WTC11 (cell line): ENCODE measurements around the gene EPHX1. TPM values are rescaled to one million over a fixed set of nuclear protein-coding genes. Genes with fewer than 3 reads are reported as not detected.
"Not testable (repeated sequence)": the region's sequence is repeated elsewhere in the genome, so short reads cannot be mapped to it uniquely, and the experiment has no call there.

Experiments
- ATAC-seq: fragments of 200-7000 bp; cut with Tn5 transposase; 2 replicates; pipeline ENCODE4 v1.10.0; 2021; ENCODE audit warnings: mild to moderate bottlenecking, moderate library complexity
- CTCF ChIA-PET: fragments of 300-600 bp; sonication (Branson Sonifier 250); formaldehyde crosslinking; loops from one replicate; lab custom pipeline; 2021; ENCODE audit warnings: antibody characterized with exemption; lab: Charles Lee
- POLR2A ChIA-PET: fragments of 350-600 bp; sonication (Branson Sonifier 250); formaldehyde crosslinking; loops from one replicate; lab custom pipeline; 2021; ENCODE audit warnings: antibody characterized with exemption; lab: Charles Lee
- DNase-seq: peaks from one replicate; pipeline ENCODE4 v3.0.0; 2021; ENCODE audit warnings: low spot score
- H3K27ac Mint-ChIP-seq: 2 replicates; pipeline ENCODE4 v1.8.0; 2021; ENCODE audit warnings: mixed read lengths
- H3K27me3 Mint-ChIP-seq: 2 replicates; pipeline ENCODE4 v1.8.0; 2021; ENCODE audit warnings: low read depth, mild to moderate bottlenecking, moderate library complexity, mixed read lengths
- H3K36me3 Mint-ChIP-seq: 2 replicates; pipeline ENCODE4 v1.8.0; 2021; ENCODE audit warnings: mixed read lengths
- H3K4me1 Mint-ChIP-seq: 2 replicates; pipeline ENCODE4 v1.8.0; 2022; ENCODE audit warnings: mixed read lengths
- H3K4me3 Mint-ChIP-seq: 2 replicates; pipeline ENCODE4 v1.8.0; 2021; ENCODE audit warnings: mild to moderate bottlenecking, moderate library complexity, mixed read lengths
- H3K9me3 Mint-ChIP-seq: 2 replicates; pipeline ENCODE4 v1.8.0; 2021; ENCODE audit warnings: mixed read lengths
- ATF6 ChIP-seq: sonication (generic); formaldehyde crosslinking; IDR thresholded peaks from 2 replicates; pipeline ENCODE4 v1.8.1; 2023; ENCODE audit warnings: mild to moderate bottlenecking, missing genetic modification reagents
- CREB1 ChIP-seq: sonication (generic); formaldehyde crosslinking; IDR thresholded peaks from 2 replicates; pipeline ENCODE4 v1.8.0; 2023; ENCODE audit warnings: mild to moderate bottlenecking, missing genetic modification reagents
- ELF4 ChIP-seq: sonication (generic); formaldehyde crosslinking; IDR thresholded peaks from 2 replicates; pipeline ENCODE4 v1.8.1; 2022; ENCODE audit warnings: low read depth, mild to moderate bottlenecking, moderate library complexity, missing genetic modification reagents
- EMX1 ChIP-seq: fragments of 250-450 bp; sonication (Bioruptor Pico); IDR thresholded peaks from 2 replicates; pipeline ENCODE4 v1.8.0; 2021; ENCODE audit warnings: mild to moderate bottlenecking
- FOXK1 ChIP-seq: sonication (generic); formaldehyde crosslinking; IDR thresholded peaks from 2 replicates; pipeline ENCODE4 v1.8.0; 2022; ENCODE audit warnings: mild to moderate bottlenecking, moderate library complexity, missing genetic modification reagents
- FOXP4 ChIP-seq: sonication (generic); formaldehyde crosslinking; IDR thresholded peaks from 2 replicates; pipeline ENCODE4 v1.8.0; 2022; ENCODE audit warnings: mild to moderate bottlenecking, missing genetic modification reagents
- HMGA2 ChIP-seq: fragments of 250-450 bp; sonication (Bioruptor Pico); IDR thresholded peaks from 2 replicates; pipeline ENCODE4 v1.4.0; 2021; ENCODE audit warnings: mild to moderate bottlenecking, moderate library complexity
- IRF1 ChIP-seq: sonication (generic); formaldehyde crosslinking; IDR thresholded peaks from 2 replicates; pipeline ENCODE4 v1.8.0; 2023; ENCODE audit warnings: missing genetic modification reagents
- JUN ChIP-seq: sonication (generic); formaldehyde crosslinking; IDR thresholded peaks from 2 replicates; pipeline ENCODE4 v1.8.0; 2023; ENCODE audit warnings: mild to moderate bottlenecking, missing genetic modification reagents
- MXD4 ChIP-seq: fragments of 250-450 bp; sonication (Bioruptor Pico); IDR thresholded peaks from 2 replicates; pipeline ENCODE4 v1.8.0; 2021; ENCODE audit warnings: mild to moderate bottlenecking, moderate library complexity, borderline replicate concordance
- NFE2L1 ChIP-seq: sonication (generic); formaldehyde crosslinking; IDR thresholded peaks from 2 replicates; pipeline ENCODE4 v1.8.1; 2023; ENCODE audit warnings: missing genetic modification reagents
- NR2C2 ChIP-seq: sonication (generic); formaldehyde crosslinking; IDR thresholded peaks from 2 replicates; pipeline ENCODE4 v1.8.0; 2022; ENCODE audit warnings: mild to moderate bottlenecking, missing genetic modification reagents
- PRDM15 ChIP-seq: sonication (generic); formaldehyde crosslinking; IDR thresholded peaks from 2 replicates; pipeline ENCODE4 v1.8.0; 2022; ENCODE audit warnings: missing genetic modification reagents
- TEAD1 ChIP-seq: sonication (generic); formaldehyde crosslinking; IDR thresholded peaks from 2 replicates; pipeline ENCODE4 v1.8.0; 2022; ENCODE audit warnings: mild to moderate bottlenecking, missing genetic modification reagents
- ZNF219 ChIP-seq: sonication (generic); formaldehyde crosslinking; IDR thresholded peaks from 2 replicates; pipeline ENCODE4 v1.8.0; 2023; ENCODE audit warnings: missing genetic modification reagents, mild to moderate bottlenecking, borderline replicate concordance
- ZNF423 ChIP-seq: fragments of 250-450 bp; sonication (Bioruptor Pico); IDR thresholded peaks from 2 replicates; pipeline ENCODE4 v2.1.2; 2022; ENCODE audit warnings: mild to moderate bottlenecking, moderate library complexity
- ZNF532 ChIP-seq: fragments of 250-450 bp; sonication (Bioruptor Pico); IDR thresholded peaks from 2 replicates; pipeline ENCODE4 v1.9.0; 2021; ENCODE audit warnings: mild to moderate bottlenecking, borderline replicate concordance
- total RNA-seq: library from RNA; stranded (reverse); gene quantifications from 3 replicates; pipeline ENCODE4 v1.2.3, GENCODE V29; 2021
- TF ChIP-seq, protein P1 (sequence below): sonication (generic); formaldehyde crosslinking; IDR thresholded peaks from 2 replicates; pipeline ENCODE4 v1.8.0; 2022; ENCODE audit warnings: mild to moderate bottlenecking, missing genetic modification reagents
- TF ChIP-seq, protein P2 (sequence below): fragments of 250-450 bp; sonication (Bioruptor Pico); IDR thresholded peaks from 2 replicates; pipeline ENCODE4 v1.8.0; 2021; ENCODE audit warnings: mild to moderate bottlenecking

The EPHX1 gene
- total RNA-seq, 1 experiment from 2014 or later: 60.9 TPM

DNA sequence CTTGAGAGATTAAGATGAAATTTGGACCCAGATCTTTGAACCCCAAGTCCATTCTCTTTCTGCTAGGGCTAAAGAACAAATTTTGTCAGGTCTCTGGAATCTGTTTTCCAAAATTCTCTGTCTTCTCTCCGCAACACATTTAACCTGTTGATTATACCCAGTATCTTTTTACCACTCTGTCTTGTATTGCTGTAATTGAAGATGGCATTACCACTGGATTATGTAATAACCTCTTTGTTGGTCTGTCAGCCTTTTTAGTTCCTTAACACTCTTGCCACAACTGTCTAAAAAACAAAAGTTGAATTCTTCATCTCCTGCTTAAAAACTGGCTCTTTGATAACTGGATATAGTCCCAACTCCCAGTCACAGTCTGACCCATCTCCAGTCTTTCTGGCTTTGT, 29.3 kb upstream of the EPHX1 start (continued):
- TF ChIP-seq EMX1 (no peak), NR2C2 (CRISPR knock-in tag) (no peak), MXD4 (CRISPR knock-in tag) (no peak), TEAD1 (CRISPR knock-in tag) (no peak), JUN (CRISPR knock-in tag) (no peak), CREB1 (CRISPR knock-in tag) (no peak), PRDM15 (no peak), FOXP4 (no peak), ELF4 (no peak)

DNA sequence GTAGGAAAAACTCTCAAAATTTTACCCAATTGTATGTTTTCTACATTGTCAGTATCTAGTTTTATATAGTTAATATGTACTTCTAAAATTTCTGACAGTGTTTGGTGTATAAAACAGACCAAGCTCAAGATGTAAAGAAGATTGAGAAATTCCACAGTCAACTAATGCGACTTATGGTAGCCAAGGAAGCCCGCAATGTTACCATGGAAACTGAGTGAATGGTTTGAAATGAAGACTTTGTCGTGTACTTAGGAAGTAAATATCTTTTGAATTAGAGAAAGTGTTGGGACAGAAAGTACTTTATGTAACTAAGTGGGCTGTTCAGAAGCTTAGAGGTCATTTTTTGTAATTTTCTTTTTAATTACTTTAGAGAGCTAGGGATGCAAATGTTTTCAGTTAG, 20.8 kb upstream of the EPHX1 start:
- H3K27me3 Mint-ChIP-seq, H3K4me3 Mint-ChIP-seq, ATAC-seq, H3K4me1 Mint-ChIP-seq, H3K27ac Mint-ChIP-seq, DNase-seq, CTCF ChIA-PET: not testable (repeated sequence)
- POLR2A ChIA-PET: interaction anchor here (1.9 kb wide), 1 partner anchor 11 kb away, joined by 7 read pairs; the partner anchor contains the start of gene SRP9
- Mint-ChIP-seq H3K36me3 (peaks cover 96% of the 10 kb centered on the region), H3K9me3 (peaks cover 34% of the 10 kb centered on the region)

DNA sequence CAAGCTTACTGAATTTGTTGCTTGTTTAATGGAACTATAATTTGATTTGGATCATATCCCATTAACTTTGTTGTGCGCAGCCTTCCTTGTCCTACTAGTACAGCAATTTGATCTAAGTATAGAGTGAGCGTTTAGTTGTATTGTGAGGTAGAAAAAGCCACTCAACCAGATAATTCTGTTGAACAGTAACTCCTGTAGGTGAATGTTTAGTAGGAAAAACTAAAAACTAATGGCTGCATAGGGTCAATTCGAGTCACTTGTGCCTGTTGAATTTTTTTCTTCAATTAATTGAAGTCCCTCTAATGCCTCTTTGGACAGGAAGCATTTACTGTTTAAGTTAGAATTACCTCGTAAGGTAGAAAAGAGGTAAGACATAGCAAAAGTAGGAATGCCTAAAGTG, 15.0 kb upstream of the EPHX1 start:
- H3K4me3 Mint-ChIP-seq: no peak overlapping the region
- peaks cover 62% of the 10 kb centered on the region for H3K9me3 Mint-ChIP-seq
- TF ChIP-seq ATF6 (CRISPR knock-in tag): no peak
- TF ChIP-seq EMX1: no peak
- TF ChIP-seq, protein P1, sequence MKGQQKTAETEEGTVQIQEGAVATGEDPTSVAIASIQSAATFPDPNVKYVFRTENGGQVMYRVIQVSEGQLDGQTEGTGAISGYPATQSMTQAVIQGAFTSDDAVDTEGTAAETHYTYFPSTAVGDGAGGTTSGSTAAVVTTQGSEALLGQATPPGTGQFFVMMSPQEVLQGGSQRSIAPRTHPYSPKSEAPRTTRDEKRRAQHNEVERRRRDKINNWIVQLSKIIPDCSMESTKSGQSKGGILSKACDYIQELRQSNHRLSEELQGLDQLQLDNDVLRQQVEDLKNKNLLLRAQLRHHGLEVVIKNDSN (CRISPR knock-in tag): no peak
- no peak for TF ChIP-seq HMGA2 (CRISPR knock-in tag)
- TF ChIP-seq IRF1: no peak
- TF ChIP-seq NFE2L1 (CRISPR knock-in tag): no peak
- TF ChIP-seq, protein P2, sequence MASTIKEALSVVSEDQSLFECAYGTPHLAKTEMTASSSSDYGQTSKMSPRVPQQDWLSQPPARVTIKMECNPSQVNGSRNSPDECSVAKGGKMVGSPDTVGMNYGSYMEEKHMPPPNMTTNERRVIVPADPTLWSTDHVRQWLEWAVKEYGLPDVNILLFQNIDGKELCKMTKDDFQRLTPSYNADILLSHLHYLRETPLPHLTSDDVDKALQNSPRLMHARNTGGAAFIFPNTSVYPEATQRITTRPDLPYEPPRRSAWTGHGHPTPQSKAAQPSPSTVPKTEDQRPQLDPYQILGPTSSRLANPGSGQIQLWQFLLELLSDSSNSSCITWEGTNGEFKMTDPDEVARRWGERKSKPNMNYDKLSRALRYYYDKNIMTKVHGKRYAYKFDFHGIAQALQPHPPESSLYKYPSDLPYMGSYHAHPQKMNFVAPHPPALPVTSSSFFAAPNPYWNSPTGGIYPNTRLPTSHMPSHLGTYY (CRISPR knock-in tag): no peak
- no peak for TF ChIP-seq FOXK1 (CRISPR knock-in tag)
- no peak for TF ChIP-seq ZNF532
- TF ChIP-seq ZNF219 (CRISPR knock-in tag): no peak
- no peak for TF ChIP-seq ZNF423 (CRISPR knock-in tag)
- CTCF ChIA-PET: no interaction called here
- H3K4me1 Mint-ChIP-seq: no peaks in the 10 kb centered on the region
- no peak for ATAC-seq
- no peak for DNase-seq
- POLR2A ChIA-PET: no interaction called here
- H3K27me3 Mint-ChIP-seq: 0 out of 2 replicates have a peak, but pooled peaks cover 3% of the 10 kb centered on the region
- peaks cover 79% of the 10 kb centered on the region for H3K36me3 Mint-ChIP-seq
- H3K27ac Mint-ChIP-seq: no peak overlapping the region
